RPMI7951 (cell line): ENCODE measurements around the gene RAC3. TPM values are rescaled to one million over a fixed set of nuclear protein-coding genes. Genes with fewer than 3 reads are reported as not detected.

Experiments
- DNase-seq: peaks from one replicate; pipeline ENCODE4 v3.0.0-alpha.2; 2012; ENCODE audit warnings: low read depth
- total RNA-seq: library from RNA; depleted of rRNA; stranded (reverse); fragments of >200 nt; shearing (Covaris generic); gene quantifications from 2 replicates; pipeline ENCODE4 v1.2.3, GENCODE V29; 2014

RAC3 gene
- total RNA-seq, 1 experiment from 2014 or later: 10.7 TPM

DNA sequence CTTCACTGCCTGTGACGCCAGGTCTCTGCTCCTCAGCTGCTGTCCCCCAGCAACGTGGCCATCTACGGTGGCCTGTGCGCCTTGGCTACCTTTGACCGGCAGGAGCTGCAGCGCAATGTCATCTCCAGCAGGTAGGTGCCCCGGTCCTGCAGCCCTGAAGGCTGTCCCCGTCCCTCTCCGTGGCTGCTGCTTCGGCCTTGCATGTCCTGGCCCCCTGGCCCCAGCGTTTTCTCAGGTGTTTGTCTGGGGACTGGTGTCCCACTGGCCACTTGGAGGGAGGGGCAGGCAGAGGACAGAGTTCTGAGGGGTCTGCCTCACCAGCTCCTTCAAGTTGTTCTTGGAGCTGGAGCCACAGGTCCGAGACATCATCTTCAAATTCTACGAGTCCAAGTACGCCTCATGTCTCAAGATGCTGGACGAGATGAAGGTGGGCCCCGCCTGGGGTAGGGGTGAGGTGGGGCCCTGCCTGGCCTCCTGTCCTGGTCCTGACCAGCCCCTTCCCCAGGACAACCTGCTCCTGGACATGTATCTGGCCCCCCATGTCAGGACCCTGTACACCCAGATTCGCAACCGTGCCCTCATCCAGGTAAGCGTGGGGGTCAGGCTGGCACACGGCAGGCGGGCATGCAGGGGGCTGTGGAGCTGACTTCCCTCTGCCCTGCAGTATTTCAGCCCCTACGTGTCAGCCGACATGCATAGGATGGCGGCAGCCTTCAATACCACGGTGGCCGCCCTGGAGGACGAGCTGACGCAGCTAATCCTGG is 24.7 kb downstream of the RAC3 start:
- DNase-seq: no peak

DNA sequence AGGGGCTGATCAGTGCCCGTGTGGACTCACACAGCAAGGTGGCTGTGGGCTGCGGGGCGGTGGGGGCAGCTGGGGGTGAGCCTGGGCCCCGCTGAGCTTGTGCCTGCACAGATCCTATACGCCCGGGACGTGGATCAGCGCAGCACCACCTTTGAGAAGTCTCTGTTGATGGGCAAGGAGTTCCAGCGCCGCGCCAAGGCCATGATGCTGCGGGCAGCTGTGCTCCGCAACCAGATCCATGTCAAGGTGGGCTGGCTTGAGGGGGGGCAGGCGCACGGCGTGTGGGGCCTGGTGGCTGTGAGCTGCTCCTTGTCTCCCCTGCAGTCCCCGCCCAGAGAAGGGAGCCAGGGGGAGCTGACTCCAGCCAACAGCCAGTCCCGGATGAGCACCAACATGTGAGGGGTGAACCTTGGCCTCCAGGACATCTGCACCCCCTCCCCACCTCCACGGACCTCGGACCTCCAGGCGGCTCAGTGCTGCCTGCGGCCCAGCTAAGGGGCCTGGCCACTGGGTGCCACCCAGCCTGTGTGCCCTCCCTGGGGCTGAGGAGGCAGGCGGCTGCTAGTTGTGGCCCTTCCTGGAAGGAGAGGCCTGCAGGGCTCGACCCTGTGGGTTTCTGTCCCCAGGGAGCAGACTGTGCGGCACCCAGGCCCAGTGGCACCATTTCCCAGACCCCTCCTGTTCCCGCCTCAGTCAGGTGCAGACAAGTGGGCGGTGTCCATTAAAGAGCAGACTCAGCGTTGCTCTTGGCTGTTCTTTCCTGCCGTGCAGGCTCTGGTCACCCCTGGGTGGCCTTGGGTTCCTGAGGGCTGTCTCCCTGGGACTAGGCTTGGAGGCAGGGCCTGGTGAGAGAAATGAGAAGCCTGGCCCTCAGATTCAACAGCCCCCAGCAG is 25.5 kb downstream of the RAC3 start:
- DNase-seq: no peak

GRCh38 chr17:82058230-82058854 is 26.9 kb downstream of the RAC3 start:
- DNase-seq: no peak

DNA sequence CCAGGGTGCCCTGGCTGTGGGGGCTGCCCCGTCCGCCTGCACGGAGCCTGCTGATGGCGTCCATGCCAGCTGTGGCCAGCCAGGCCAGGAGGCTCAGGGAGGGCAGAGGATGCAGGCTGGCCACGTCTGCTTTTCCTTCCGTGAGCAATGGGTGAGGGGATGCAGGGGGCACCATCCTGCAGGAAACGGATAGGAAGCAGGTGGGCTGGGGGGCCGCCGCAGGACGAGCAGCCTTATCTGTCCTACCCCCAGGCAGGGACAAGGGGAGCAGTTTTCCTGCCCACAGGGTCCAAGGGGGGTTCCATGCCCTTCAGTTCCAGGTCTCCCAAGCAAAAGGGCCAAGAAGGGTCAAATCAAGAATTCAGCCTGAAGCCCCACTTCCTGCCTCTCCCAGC is 27.4 kb downstream of the RAC3 start:
- DNase-seq: no peak

DNA sequence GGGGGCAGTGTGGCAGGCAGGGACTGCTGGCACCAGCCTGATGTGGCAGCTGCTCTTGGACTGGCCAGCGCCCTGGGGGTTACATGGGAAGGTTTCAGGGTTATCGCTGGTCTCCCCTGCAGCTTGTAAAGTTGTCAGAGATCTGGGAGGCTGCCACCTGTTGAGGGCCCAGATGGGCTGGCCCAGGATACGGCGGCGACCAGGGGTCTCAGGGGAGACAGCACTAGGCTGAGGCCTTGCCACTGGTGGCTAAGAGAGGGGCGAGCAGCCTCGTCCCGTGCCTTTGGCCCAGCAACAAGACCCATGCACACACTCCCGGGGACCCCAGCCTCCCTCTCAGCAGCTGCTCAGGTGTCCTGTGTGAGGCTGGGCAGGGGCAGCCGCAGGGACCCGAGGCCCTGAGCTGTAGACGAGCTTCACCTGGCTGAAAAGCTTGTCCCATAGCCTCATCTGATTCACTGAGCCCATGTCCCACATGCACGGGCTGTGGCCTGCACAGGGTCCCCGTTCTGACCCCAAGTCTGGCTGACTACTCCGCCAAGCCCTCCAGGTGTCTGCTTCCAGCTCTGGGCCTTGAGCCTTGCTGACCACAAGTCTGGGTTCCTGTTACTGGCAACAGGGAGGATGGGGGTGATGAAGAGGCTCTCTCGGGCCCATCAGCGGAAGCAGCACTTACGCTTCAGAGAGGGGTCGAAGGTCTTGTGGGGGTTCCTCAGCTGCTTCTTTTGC is 28.0 kb downstream of the RAC3 start:
- DNase-seq: no peak

DNA sequence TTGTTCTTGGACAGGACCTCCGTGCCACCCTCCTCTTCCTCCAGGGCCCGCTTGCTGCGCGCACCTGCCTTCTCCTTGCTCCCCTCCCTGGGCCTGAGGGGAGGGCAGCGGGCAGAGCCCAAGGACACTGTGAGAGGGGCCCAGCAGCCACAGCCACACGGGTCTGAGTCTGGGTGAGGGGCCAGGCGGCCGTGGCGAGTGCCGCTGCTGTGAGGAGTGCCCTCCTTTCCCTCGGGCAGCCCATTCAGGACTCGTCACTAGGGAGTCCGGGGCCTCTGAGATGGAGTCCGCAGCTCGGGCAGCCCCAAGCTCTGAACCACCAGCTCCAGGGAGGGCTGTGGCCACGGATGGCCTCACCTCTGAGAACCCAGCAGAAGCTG is 28.5 kb downstream of the RAC3 start:
- DNase-seq: no peak

GRCh38 chr17:82060614-82061013 is 29.1 kb downstream of the RAC3 start:
- DNase-seq: no peak

DNA sequence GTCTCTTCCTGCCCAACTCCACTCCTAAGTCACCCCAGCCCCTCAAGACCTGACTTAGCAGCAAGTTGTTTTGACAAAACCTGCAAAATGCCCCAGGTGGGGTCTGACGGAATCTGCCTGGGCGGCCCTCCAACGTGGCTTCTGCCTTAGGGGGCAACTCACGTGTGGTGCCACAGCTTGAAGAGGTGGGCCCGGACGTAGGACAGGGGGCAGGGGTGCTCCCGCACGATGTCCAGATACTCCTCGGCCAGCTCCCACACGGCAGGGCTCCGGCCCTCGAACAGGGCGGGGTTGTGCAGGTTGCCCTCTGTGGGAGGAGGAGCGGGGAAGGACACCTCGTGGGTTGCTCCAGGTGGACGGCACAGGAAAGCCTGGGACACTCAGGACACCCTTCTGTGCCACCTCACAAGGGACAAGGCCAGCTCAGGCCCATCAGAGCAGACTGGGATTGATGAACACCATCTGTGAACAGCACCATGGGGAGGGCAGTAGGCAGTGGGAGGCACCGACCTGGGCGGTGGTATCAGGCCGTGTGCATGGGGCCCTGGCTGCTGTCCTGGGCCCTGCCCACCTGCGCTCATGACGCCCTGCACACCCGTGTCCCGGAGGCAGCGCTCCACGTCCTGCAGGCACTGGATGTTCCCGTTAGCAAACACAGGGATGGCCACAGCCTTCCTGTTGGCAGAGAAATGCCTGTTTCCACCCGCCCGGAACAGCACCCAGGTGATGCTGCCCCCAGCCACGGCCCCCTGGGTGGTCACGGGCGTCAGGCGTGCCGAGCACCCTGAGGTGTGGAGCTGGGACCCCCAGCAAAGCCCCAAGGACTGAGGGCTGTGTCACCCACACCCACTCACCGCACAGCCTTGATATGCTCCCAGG is 29.8 kb downstream of the RAC3 start:
- no peak for DNase-seq

GRCh38 chr17:82062076-82062983 is 30.9 kb downstream of the RAC3 start:
- DNase-seq: no peak

- no peak for DNase-seq
Observed at GRCh38 chr17:82062984-82063368, 31.5 kb downstream of the RAC3 start.

GRCh38 chr17:82063424-82064415 is 32.2 kb downstream of the RAC3 start:
- no peak for DNase-seq

DNA sequence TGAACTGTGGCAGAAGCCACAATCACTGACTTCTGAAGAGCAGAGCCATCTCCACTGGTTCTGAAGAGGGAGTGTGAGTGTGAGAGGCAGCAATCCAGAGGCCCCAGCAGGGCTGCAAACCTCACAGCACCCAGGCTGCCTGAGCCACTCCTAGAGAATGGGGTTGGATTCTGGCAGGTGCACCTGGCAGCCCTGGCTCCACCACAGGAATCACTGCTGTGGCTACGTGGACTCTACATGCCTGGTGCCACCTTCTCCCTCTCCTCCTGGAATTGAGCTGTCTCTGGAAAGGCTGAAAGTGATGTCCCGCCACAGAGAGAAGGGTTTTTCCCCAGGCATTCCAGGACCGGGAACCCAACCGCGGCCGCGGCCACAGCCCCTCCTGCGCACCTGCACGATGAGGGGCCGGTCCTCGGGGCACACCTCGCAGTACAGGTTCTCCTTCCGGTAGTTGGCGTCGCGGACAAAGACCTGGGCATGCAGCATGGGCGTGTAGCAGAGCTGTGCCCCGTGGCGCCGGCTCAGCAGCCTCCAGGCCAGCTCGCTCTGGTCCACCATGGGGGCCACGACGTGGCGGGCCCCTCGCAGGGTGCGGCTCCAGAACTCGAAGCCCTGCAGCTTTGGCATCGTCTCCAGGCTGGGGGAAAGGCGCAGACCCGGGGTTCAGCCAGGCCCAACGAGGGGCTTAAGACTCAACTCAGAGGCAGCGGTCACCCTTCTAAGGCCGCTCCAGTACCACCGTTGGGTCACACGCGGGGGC is 33.1 kb downstream of the RAC3 start:
- DNase-seq: no peak

DNA sequence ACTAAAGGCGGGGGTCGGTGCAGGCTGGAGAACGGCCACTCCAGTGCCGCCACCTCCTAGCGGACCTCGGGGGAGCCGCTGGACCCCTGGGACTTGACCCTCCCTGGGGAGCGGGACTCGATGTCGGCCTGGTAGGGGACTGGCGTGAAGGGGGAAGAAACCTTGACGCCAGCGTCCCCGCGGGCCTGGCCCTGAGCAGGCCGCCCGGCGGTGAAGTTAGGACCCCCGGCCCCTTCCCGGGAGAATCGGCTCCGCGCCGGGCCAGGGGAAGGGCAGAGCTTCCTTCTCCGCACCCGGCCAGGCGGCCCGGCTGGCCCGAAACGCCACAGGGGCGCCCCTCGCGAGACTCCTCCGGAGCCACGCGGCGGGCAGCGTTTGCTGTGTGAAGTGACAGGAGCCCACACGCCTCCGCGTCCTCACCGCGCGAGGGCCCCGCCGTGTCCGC is 33.7 kb downstream of the RAC3 start:
- peak; percentile 23 for DNase-seq

- DNase-seq: peak; percentile 43
Observed at GRCh38 chr17:82065638-82066303, 34.3 kb downstream of the RAC3 start, which contains the start of gene DUS1L. Gene DUS1L (minus strand): TSS chr17:82065804. CDS start chr17:82065059, 745 bp downstream.

DNA sequence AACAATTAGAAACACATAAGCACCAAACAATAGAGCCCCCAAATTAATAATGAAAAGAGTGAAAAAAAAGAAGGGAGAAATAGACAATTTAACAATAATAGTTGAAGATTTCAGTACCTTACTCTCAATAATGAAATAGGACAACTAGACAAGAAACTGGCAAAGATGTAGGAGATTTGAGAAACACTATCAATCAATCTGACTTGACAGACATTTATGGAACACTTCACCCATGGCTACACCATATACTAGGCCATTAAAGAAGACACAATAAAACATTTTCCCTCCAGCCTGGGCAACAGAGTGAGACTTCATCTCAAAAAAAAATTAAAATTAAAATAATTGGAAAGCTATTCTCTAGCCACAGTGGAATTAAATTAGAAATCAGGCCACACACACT is 39.1 kb downstream of the RAC3 start:
- no peak for DNase-seq

DNA sequence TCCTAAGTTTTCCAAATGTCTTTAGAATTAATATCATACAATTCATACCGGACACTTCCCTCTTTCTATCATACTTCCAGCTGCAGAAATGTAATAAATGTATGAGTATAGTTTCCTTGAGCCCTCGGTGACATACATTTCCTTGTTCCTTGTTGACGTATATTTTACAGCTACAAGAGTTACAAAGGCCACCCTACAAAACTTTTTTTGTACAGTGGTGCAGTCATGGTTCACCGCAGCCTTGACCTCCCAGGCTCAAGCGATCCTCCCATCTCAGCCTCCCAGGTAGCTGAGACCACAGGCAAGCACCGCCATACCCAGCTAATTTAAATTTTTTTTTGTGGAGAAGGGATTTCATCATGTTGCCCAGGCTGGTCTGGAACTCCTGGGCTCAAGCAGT is 41.3 kb downstream of the RAC3 start:
- no peak for DNase-seq

- DNase-seq: no peak
Observed at GRCh38 chr17:82073446-82073845, 42.0 kb downstream of the RAC3 start.
